Activated CD4-positive, alpha-beta T cell treated with anti-CD3 and anti-CD28 coated beads, Interleukin-2, amount 10 ng/mL, durations not matched to agents 24 days and 14 days (primary cell): Measurements from ENCODE around the gene CFAP45. TPM values are rescaled to one million over a fixed set of nuclear protein-coding genes. Genes with fewer than 3 reads are reported as not detected.
A peak's percentile ranks its signal among the peaks of the same experiment; 100 is the strongest.

Experiments
- DNase-seq: peaks from one replicate; pipeline ENCODE4 v3.0.0; 2022
- H3K27ac Mint-ChIP-seq: one replicate; pipeline ENCODE4 v1.8.0; 2022; ENCODE audit warnings: mild to moderate bottlenecking, mixed read lengths
- H3K27me3 Mint-ChIP-seq: one replicate; pipeline ENCODE4 v1.8.0; 2022; ENCODE audit warnings: mixed read lengths
- H3K36me3 Mint-ChIP-seq: one replicate; pipeline ENCODE4 v1.8.0; 2022; ENCODE audit warnings: low read depth, mild to moderate bottlenecking, mixed read lengths
- H3K4me1 Mint-ChIP-seq: one replicate; pipeline ENCODE4 v1.8.0; 2021; ENCODE audit warnings: mixed read lengths
- H3K4me3 Mint-ChIP-seq: one replicate; pipeline ENCODE4 v1.8.0; 2022; ENCODE audit warnings: mild to moderate bottlenecking, moderate library complexity, mixed read lengths
- H3K9me3 Mint-ChIP-seq: one replicate; pipeline ENCODE4 v1.8.0; 2021; ENCODE audit warnings: mixed read lengths
- intact Hi-C: fragments of 100-400 bp; cut with micrococcal nuclease; formaldehyde crosslinking; loops from one replicate; pipeline ENCODE4 v1.15.1; 2023
- total RNA-seq: library from RNA; stranded (reverse); gene quantifications from 2 replicates; pipeline ENCODE4 v1.2.3, GENCODE V29; 2022

The CFAP45 gene
- total RNA-seq, 1 donor from 2014 or later = 1.5 TPM

DNA sequence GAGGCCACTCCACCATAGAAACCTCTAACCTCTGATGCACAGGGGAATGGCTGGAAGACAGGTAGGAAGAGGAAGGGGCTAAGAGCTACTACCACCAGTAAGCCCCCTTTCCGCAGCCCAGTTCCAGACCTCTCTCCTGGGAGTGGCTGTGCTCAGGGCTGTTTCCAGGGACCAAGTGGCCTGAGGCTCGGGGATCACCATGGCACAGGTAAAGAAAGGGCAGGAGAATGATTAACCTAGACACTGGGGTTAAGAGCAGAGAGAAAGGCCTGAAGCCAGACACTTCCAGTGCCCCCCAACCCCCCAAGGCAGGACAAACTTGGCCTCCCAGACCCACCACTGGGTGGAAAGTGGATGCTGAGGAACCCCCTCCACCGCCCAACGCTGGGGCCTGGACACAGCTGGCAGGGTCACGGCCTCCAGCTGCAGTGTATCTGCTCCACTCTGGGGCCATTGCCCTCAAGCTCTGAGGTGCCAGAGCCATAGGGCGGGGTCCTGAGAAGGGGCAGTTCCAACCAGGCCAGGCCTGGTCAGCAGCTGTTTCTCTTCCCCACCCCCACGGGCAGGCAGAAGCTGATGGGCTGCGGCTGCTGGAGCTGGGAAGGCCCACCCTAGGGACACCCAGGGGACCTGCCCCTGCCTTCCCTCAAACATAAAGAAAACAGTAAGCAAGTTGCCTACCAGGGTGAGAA, 22.7 kb upstream of the CFAP45 start:
- H3K4me1 Mint-ChIP-seq = peaks cover 61% of the 10 kb centered on the region
- peak overlapping the region; percentile 92 for H3K4me3 Mint-ChIP-seq
- no peaks in the 10 kb centered on the region for H3K9me3 Mint-ChIP-seq
- no peak for DNase-seq
- peaks cover 52% of the 10 kb centered on the region for H3K36me3 Mint-ChIP-seq
- H3K27ac Mint-ChIP-seq = peak overlapping the region; percentile 98
- intact Hi-C loops = loop anchor here (1.0 to 10.0 kb wide), 5 partner anchors 142 to 908 kb away; partner anchors contain the start of genes AIM2, DCAF8 and DUSP23
- no peaks in the 10 kb centered on the region for H3K27me3 Mint-ChIP-seq

DNA sequence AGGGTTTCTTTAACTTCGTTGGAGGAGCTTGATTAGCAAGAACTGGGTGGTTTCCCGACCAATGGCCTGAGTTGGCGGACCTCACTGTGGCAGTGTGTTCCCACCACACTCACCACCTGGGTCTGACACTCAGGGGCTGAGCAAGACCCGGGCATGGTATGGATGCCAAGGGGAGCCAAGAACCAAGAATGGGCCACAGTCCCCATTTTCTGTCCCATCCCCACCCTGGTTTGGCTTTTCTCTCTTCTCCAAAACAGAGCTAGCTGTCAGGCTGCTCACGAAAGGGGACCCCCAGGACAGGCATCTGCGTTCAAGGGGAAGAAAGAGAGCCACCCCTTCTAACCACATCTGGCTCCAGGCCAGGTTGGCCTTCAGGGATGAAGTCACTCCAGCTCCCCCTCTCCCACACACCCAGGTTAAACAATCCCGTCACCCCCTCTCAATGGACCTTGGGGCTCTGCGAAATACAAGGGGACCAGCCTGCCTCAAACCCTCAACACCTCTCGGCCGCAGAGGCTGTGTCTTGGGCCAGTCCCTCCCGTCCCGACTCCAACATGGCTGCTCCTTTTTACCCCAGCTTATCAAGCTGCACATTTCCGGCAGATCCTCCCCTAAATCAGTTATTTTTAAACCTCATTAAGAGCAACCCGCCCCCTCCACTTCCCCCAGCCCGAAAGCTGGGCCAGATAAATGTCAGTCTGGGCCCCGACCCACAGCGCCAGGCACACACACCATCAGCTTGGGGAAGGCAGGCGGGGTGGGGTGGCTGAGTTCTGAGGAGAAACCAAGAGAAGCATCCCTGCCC, 21.9 kb upstream of the CFAP45 start:
- peak overlapping the region; percentile 92 for H3K4me3 Mint-ChIP-seq
- H3K4me1 Mint-ChIP-seq = peaks cover 64% of the 10 kb centered on the region
- intact Hi-C loops = loop anchor here (2.0 to 10.0 kb wide), 4 partner anchors 340 to 907 kb away; partner anchors contain the start of genes AIM2 and DCAF8
- H3K36me3 Mint-ChIP-seq = peaks cover 57% of the 10 kb centered on the region
- no peaks in the 10 kb centered on the region for H3K27me3 Mint-ChIP-seq
- peak; percentile 80 for DNase-seq
- no peaks in the 10 kb centered on the region for H3K9me3 Mint-ChIP-seq
- peak overlapping the region; percentile 98 for H3K27ac Mint-ChIP-seq

- Mint-ChIP-seq H3K9me3 (no peaks in the 10 kb centered on the region), H3K4me1 (peaks cover 62% of the 10 kb centered on the region), H3K27me3 (no peaks in the 10 kb centered on the region), H3K27ac (peak overlapping the region; percentile 98), H3K4me3 (peak overlapping the region; percentile 92), H3K36me3 (peaks cover 62% of the 10 kb centered on the region)
- peak; percentile 79 for DNase-seq
- intact Hi-C loops = loop anchor here (5.0 to 10.0 kb wide), 3 partner anchors 341 to 844 kb away; partner anchors contain the start of genes AIM2 and DCAF8
Measured at GRCh38 chr1:159921251-159921650, 21.3 kb upstream of the CFAP45 start.

GRCh38 chr1:159920651-159921050, 20.7 kb upstream of the CFAP45 start:
- Mint-ChIP-seq H3K4me3 (peak overlapping the region; percentile 92), H3K27ac (peak overlapping the region; percentile 98), H3K9me3 (no peaks in the 10 kb centered on the region), H3K4me1 (peaks cover 57% of the 10 kb centered on the region), H3K27me3 (no peaks in the 10 kb centered on the region), H3K36me3 (peaks cover 68% of the 10 kb centered on the region)
- DNase-seq = no peak
- intact Hi-C loops = loop anchor here (5.0 to 10.0 kb wide), 3 partner anchors 342 to 843 kb away; partner anchors contain the start of genes AIM2 and DCAF8

- intact Hi-C loops = loop anchor here (5.0 to 10.0 kb wide), 3 partner anchors 342 to 843 kb away; partner anchors contain the start of genes AIM2 and DCAF8
- DNase-seq = no peak
- no peaks in the 10 kb centered on the region for H3K27me3 Mint-ChIP-seq
- H3K27ac Mint-ChIP-seq = peak overlapping the region; percentile 98
- H3K9me3 Mint-ChIP-seq = no peaks in the 10 kb centered on the region
- H3K4me3 Mint-ChIP-seq = no peak overlapping the region
- peaks cover 53% of the 10 kb centered on the region for H3K4me1 Mint-ChIP-seq
- peaks cover 71% of the 10 kb centered on the region for H3K36me3 Mint-ChIP-seq
Measured at GRCh38 chr1:159920202-159920601, 20.2 kb upstream of the CFAP45 start.

- H3K27ac Mint-ChIP-seq = peak overlapping the region; percentile 56
- peaks cover 56% of the 10 kb centered on the region for H3K4me1 Mint-ChIP-seq
- H3K4me3 Mint-ChIP-seq = no peak overlapping the region
- H3K36me3 Mint-ChIP-seq = peaks cover 74% of the 10 kb centered on the region
- no peak for DNase-seq
- no peaks in the 10 kb centered on the region for H3K9me3 Mint-ChIP-seq
- intact Hi-C loops = no loop called here
- no peaks in the 10 kb centered on the region for H3K27me3 Mint-ChIP-seq
Measured at GRCh38 chr1:159919236-159919865, 19.4 kb upstream of the CFAP45 start.

- peak overlapping the region; percentile 84 for H3K27ac Mint-ChIP-seq
- DNase-seq = no peak
- peak overlapping the region; percentile 32 for H3K4me3 Mint-ChIP-seq
- no peaks in the 10 kb centered on the region for H3K27me3 Mint-ChIP-seq
- peaks cover 60% of the 10 kb centered on the region for H3K4me1 Mint-ChIP-seq
- intact Hi-C loops = no loop called here
- no peaks in the 10 kb centered on the region for H3K9me3 Mint-ChIP-seq
- H3K36me3 Mint-ChIP-seq = peaks cover 72% of the 10 kb centered on the region
Measured at GRCh38 chr1:159918352-159919200, 18.6 kb upstream of the CFAP45 start.

DNA sequence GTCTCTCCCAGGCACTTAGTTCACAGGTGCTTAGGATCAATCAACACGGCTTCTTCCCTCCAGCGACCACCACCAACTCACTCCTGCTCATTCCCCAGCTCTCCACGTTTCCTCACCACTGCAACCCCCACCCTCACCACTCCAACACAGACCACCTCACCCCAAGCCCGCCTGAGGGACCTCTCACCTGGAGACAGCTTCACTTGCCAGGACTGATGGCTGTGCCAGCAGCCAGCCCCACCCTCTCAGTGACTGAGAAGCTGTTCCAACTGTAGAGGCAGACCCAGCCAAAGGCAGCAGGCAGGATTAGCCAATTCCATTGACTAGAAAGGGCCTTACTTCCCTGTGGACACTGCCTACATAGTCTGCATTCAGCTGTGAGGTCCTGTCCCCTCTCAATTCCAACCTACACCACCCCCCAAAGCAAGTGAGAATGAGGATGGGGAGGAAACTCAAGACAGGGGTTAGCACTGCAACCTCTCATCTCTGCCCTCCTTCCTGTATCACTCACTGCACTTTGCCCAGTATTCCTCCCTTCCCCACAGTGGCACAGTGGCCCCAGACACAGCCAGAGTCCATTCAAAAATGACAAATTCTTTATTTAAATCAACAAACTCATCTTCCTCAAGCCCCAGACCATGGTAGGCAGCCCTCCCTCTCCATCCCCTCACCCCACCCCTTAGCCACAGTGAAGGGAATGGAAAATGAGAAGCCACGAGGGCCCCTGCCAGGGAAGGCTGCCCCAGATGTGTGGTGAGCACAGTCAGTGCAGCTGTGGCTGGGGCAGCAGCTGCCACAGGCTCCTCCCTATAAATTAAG, 17.8 kb upstream of the CFAP45 start:
- Mint-ChIP-seq H3K4me1 (peaks cover 58% of the 10 kb centered on the region), H3K9me3 (no peaks in the 10 kb centered on the region), H3K27ac (peak overlapping the region; percentile 84), H3K36me3 (peaks cover 70% of the 10 kb centered on the region), H3K4me3 (peak overlapping the region; percentile 32), H3K27me3 (no peaks in the 10 kb centered on the region)
- intact Hi-C loops = no loop called here
- no peak for DNase-seq

GRCh38 chr1:159916242-159917051, 16.5 kb upstream of the CFAP45 start:
- Mint-ChIP-seq H3K4me3 (no peak overlapping the region), H3K27me3 (no peaks in the 10 kb centered on the region), H3K4me1 (peaks cover 59% of the 10 kb centered on the region), H3K27ac (peak overlapping the region; percentile 62), H3K9me3 (no peaks in the 10 kb centered on the region), H3K36me3 (peaks cover 63% of the 10 kb centered on the region)
- no peak for DNase-seq
- intact Hi-C loops = no loop called here

- H3K36me3 Mint-ChIP-seq = peaks cover 56% of the 10 kb centered on the region
- intact Hi-C loops = no loop called here
Measured at GRCh38 chr1:159915571-159916241, 15.7 kb upstream of the CFAP45 start.

DNA sequence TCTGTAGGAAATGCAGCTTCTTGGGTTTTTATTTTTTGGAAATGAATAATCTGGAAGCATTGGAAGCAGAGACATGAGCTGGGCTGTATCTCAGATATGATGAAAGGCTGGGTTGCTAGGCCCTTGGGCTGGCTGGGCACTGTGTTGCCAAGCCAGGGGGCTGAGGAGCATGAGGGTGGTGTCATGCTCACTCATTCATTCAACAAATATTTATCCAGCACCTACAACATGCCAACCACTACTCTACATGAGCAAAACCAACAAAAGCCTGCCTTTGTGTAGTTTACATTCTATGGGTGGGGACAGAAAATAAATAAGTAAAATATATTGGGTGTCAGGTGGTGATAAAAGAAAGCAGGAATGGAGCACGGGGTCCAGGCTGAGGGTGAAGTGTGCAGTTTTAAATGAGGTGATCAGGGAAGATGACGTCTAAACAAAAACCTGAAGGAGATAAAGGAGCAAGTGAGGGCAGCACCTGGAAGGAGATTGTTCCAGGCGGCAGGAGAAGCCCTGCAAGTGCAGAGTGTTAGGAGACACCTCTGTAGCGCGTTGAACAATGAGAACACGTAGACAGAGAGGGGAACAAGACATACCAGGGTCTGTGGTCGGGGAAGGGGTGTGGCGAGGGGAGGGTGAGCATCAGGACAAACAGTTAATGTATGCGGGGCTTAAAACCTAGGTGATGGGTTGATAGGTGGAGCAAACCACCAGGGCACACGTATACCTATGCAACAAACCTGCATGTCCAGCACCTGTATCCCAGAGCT, 14.5 kb upstream of the CFAP45 start:
- no peaks in the 10 kb centered on the region for H3K27me3 Mint-ChIP-seq
- peaks cover 44% of the 10 kb centered on the region for H3K36me3 Mint-ChIP-seq
- intact Hi-C loops = no loop called here
- H3K27ac Mint-ChIP-seq = peak overlapping the region; percentile 57
- peaks cover 62% of the 10 kb centered on the region for H3K4me1 Mint-ChIP-seq
- no peak overlapping the region for H3K4me3 Mint-ChIP-seq
- no peak for DNase-seq
- H3K9me3 Mint-ChIP-seq = no peaks in the 10 kb centered on the region

More at GRCh38 chr1:159915571-159916241, 15.7 kb upstream of the CFAP45 start:
- DNase-seq = no peak
- Mint-ChIP-seq H3K4me3 (no peak overlapping the region), H3K9me3 (no peaks in the 10 kb centered on the region), H3K27me3 (no peaks in the 10 kb centered on the region), H3K27ac (no peak overlapping the region), H3K4me1 (peaks cover 59% of the 10 kb centered on the region)
